ENCODE measurements around the gene RBKS. TPM values are rescaled to one million over a fixed set of nuclear protein-coding genes. Genes with fewer than 3 reads are reported as not detected.

RBKS gene
- polyA plus RNA-seq, 1 donor (not counting 4 experiments of a cell fraction or from before 2014, with no cell fraction given), result 1.9 TPM

- FAIRE-seq (no peak), DNase-seq (ENCODE audit: low read depth, low spot score) (no peak)
- Histone ChIP-seq H3K9ac (ENCODE audit: control insufficient read depth, extremely low read depth, insufficient read depth, low read length) (no peak overlapping the region), H2AFZ (ENCODE audit: control insufficient read depth, low read length) (no peak overlapping the region), H3K27ac (ENCODE audit: control insufficient read depth, insufficient read depth, low read length) (no peak overlapping the region), H3K9me3 (ENCODE audit: control insufficient read depth, low read depth, low read length) (no peaks in the 10 kb centered on the region), H3K4me1 (ENCODE audit: control insufficient read depth, extremely low read depth, insufficient read depth, low read length) (peaks cover 4% of the 10 kb centered on the region), H3K27me3 (ENCODE audit: control insufficient read depth, extremely low read depth, insufficient read depth, low read length) (no peaks in the 10 kb centered on the region), H3K79me2 (ENCODE audit: control insufficient read depth, insufficient read depth, low read length) (no peaks in the 10 kb centered on the region), H4K20me1 (ENCODE audit: control insufficient read depth, extremely low read depth, insufficient read depth, low read length) (no peaks in the 10 kb centered on the region), H3K4me2 (ENCODE audit: control insufficient read depth, extremely low read depth, insufficient read depth, low read depth, low read length) (no peak overlapping the region), H3K36me3 (ENCODE audit: control insufficient read depth in 2 of 2, extremely low read depth in 1 of 2, insufficient read depth in 2 of 2, low read length in 2 of 2) (no peaks in the 10 kb centered on the region), H3K4me3 (ENCODE audit: control insufficient read depth in 2 of 3, extremely low read depth in 1 of 3, insufficient read depth in 2 of 3, low read depth in 1 of 3, low read length in 3 of 3) (no peak overlapping the region), H3K9me1 (ENCODE audit: control insufficient read depth, extremely low read depth, insufficient read depth, low read length) (no peaks in the 10 kb centered on the region)
- dilution Hi-C loops (cut with MboI; ENCODE audit: extremely low pct_ligation_motif_present, low sequenced_read_pairs), result no loop called here
- no peak for TF ChIP-seq EZH2 (IDR thresholded peaks at IDR 0.05; ENCODE audit: low read length)
- TF ChIP-seq, protein P1, sequence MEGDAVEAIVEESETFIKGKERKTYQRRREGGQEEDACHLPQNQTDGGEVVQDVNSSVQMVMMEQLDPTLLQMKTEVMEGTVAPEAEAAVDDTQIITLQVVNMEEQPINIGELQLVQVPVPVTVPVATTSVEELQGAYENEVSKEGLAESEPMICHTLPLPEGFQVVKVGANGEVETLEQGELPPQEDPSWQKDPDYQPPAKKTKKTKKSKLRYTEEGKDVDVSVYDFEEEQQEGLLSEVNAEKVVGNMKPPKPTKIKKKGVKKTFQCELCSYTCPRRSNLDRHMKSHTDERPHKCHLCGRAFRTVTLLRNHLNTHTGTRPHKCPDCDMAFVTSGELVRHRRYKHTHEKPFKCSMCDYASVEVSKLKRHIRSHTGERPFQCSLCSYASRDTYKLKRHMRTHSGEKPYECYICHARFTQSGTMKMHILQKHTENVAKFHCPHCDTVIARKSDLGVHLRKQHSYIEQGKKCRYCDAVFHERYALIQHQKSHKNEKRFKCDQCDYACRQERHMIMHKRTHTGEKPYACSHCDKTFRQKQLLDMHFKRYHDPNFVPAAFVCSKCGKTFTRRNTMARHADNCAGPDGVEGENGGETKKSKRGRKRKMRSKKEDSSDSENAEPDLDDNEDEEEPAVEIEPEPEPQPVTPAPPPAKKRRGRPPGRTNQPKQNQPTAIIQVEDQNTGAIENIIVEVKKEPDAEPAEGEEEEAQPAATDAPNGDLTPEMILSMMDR (optimal IDR thresholded peaks at IDR 0.05 in 1 of 3, IDR thresholded peaks at IDR 0.05 in 1 of 3, conservative IDR thresholded peaks at IDR 0.05 in 1 of 3; ENCODE audit: extremely low read depth in 1 of 3, insufficient read depth in 2 of 3, low read length in 3 of 3), result no peak
These were observed 51.1 kb downstream of the RBKS start for GRCh38 chr2:27839022-27839618.

GRCh38 chr2:27838502-27838901 lies 51.7 kb downstream of the RBKS start:
- no peak overlapping the region for H3K9ac ChIP-seq (ENCODE audit: control insufficient read depth, extremely low read depth, insufficient read depth, low read length)

More at GRCh38 chr2:27838502-27838901, 51.7 kb downstream of the RBKS start:
- Histone ChIP-seq H3K4me1 (ENCODE audit: control insufficient read depth, extremely low read depth, insufficient read depth, low read length) (no peaks in the 10 kb centered on the region), H3K4me3 (ENCODE audit: control insufficient read depth in 2 of 3, extremely low read depth in 1 of 3, insufficient read depth in 2 of 3, low read depth in 1 of 3, low read length in 3 of 3) (no peak overlapping the region), H3K27me3 (ENCODE audit: control insufficient read depth, extremely low read depth, insufficient read depth, low read length) (no peaks in the 10 kb centered on the region), H4K20me1 (ENCODE audit: control insufficient read depth, extremely low read depth, insufficient read depth, low read length) (no peaks in the 10 kb centered on the region), H3K9me3 (ENCODE audit: control insufficient read depth, low read depth, low read length) (no peaks in the 10 kb centered on the region), H3K9me1 (ENCODE audit: control insufficient read depth, extremely low read depth, insufficient read depth, low read length) (no peaks in the 10 kb centered on the region), H3K36me3 (ENCODE audit: control insufficient read depth in 2 of 2, extremely low read depth in 1 of 2, insufficient read depth in 2 of 2, low read length in 2 of 2) (no peaks in the 10 kb centered on the region), H3K4me2 (ENCODE audit: control insufficient read depth, extremely low read depth, insufficient read depth, low read depth, low read length) (no peak overlapping the region), H3K79me2 (ENCODE audit: control insufficient read depth, insufficient read depth, low read length) (no peaks in the 10 kb centered on the region), H2AFZ (ENCODE audit: control insufficient read depth, low read length) (no peak overlapping the region), H3K27ac (ENCODE audit: control insufficient read depth, insufficient read depth, low read length) (no peak overlapping the region)
- DNase-seq (ENCODE audit: low read depth, low spot score), result no peak
- no peak for FAIRE-seq
- dilution Hi-C loops (cut with MboI; ENCODE audit: extremely low pct_ligation_motif_present, low sequenced_read_pairs), result no loop called here
- TF ChIP-seq EZH2 (IDR thresholded peaks at IDR 0.05; ENCODE audit: low read length), result no peak
- TF ChIP-seq, protein P1 (optimal IDR thresholded peaks at IDR 0.05 in 1 of 3, IDR thresholded peaks at IDR 0.05 in 1 of 3, conservative IDR thresholded peaks at IDR 0.05 in 1 of 3; ENCODE audit: extremely low read depth in 1 of 3, insufficient read depth in 2 of 3, low read length in 3 of 3), result no peak

Measured in keratinocyte (primary cell).